ACC112 (cell line): Measurements from ENCODE around the gene LGALS4.
"Not testable (repeated sequence)": the region's sequence is repeated elsewhere in the genome, so short reads cannot be mapped to it uniquely, and the experiment has no call there.

ENCODE experiments used
- H2AFZ ChIP-seq: fragments of 200-600 bp; sonication (generic); one replicate; pipeline ENCODE4 v1.6.0; 2017; ENCODE audit warnings: antibody characterized with exemption, low read length; ENCODE audit not compliant: unreplicated experiment
- H3K27ac ChIP-seq: fragments of 200-600 bp; sonication (generic); 2 replicates; pipeline ENCODE4 v1.5.1; 2014; ENCODE audit warnings: low read depth, mild to moderate bottlenecking, antibody characterized with exemption, low read length, moderate library complexity
- H3K27me3 ChIP-seq: fragments of 200-600 bp; sonication (generic); 2 replicates; pipeline ENCODE4 v1.6.1; 2014; ENCODE audit warnings: mild to moderate bottlenecking, antibody characterized with exemption, low read length, moderate library complexity, mixed read lengths; ENCODE audit not compliant: insufficient read depth
- H3K36me3 ChIP-seq: fragments of 200-600 bp; sonication (generic); 2 replicates; pipeline ENCODE4 v1.6.1; 2016; ENCODE audit warnings: mild to moderate bottlenecking, antibody characterized with exemption, low read length, moderate library complexity, mixed read lengths; ENCODE audit not compliant: insufficient read depth
- H3K4me1 ChIP-seq: fragments of 200-600 bp; sonication (generic); one replicate; pipeline ENCODE4 v1.6.1; 2016; ENCODE audit warnings: low read length, mixed read lengths; ENCODE audit not compliant: insufficient read depth, unreplicated experiment, control insufficient read depth
- H3K4me3 ChIP-seq: fragments of 200-600 bp; sonication (generic); 2 replicates; pipeline ENCODE4 v1.5.1; 2014; ENCODE audit warnings: mild to moderate bottlenecking, low read depth, low read length
- H3K79me2 ChIP-seq: fragments of 200-600 bp; sonication (generic); one replicate; pipeline ENCODE4 v1.6.0; 2016; ENCODE audit warnings: low read length; ENCODE audit not compliant: control insufficient read depth, unreplicated experiment, insufficient read depth

LGALS4 gene, protein sequence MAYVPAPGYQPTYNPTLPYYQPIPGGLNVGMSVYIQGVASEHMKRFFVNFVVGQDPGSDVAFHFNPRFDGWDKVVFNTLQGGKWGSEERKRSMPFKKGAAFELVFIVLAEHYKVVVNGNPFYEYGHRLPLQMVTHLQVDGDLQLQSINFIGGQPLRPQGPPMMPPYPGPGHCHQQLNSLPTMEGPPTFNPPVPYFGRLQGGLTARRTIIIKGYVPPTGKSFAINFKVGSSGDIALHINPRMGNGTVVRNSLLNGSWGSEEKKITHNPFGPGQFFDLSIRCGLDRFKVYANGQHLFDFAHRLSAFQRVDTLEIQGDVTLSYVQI

DNA sequence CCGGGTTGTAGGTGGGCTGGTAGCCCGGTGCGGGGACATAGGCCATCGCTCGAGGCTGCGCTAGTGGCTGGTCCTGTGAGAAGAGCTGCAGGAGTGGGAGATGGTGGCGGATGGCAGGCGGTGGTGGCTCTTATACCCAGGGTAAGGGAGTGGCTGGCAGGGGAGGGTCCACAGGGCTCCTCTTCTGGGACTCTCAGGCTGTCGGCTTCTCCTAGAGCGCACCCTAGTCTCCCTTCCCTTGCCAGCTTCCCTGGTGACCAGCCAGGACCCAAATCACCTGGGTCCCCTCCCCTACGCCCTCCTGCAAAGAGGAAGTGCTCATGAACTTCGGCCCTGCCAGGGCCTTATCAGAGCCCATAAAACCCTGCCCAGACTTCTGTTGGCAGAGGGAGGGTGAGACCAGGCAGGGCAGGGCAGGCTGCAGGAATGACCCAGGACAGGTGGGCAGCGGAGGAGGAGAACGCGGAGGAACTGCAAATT is at the start of gene LGALS4:
Gene LGALS4, minus strand, starts transcription at position 105 of the 480 bp plus-strand sequence. Its CDS starts 59 bp downstream, at position 46.
- Histone ChIP-seq H3K27ac (no peak within 1 kb of the TSS), H2AFZ (no peak within 1 kb of the TSS), H3K36me3 (no peaks in the 10 kb centered on the region), H3K27me3 (no peaks in the 10 kb centered on the region), H3K4me1 (no peaks in the 10 kb centered on the region), H3K4me3 (no peak within 1 kb of the TSS), H3K79me2 (no peaks in the 10 kb centered on the region)

DNA sequence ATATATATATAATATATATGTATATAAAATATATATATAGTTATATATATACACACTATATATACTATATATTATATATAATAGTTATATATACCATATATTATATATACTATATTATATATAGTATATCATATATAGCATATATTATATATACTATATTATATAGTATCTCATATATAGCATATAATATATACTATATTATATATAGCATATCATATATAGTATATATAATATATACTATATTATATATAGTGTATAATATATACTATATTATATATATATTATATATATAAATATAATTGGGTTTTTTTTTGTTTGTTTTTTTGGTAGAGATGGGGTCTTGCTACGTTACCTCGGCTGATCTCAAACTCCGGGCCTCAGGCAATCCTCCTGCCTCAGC is 48.6 kb upstream of the LGALS4 start:
- no peak overlapping the region for H3K27ac ChIP-seq
- H3K36me3 ChIP-seq: no peaks in the 10 kb centered on the region
- no peak overlapping the region for H2AFZ ChIP-seq
- no peaks in the 10 kb centered on the region for H3K27me3 ChIP-seq
- no peaks in the 10 kb centered on the region for H3K79me2 ChIP-seq
- H3K4me1 ChIP-seq: no peaks in the 10 kb centered on the region
- H3K4me3 ChIP-seq: no peak overlapping the region

GRCh38 chr19:38859631-38860204 is 47.0 kb upstream of the LGALS4 start:
- not testable (repeated sequence) for H3K36me3 ChIP-seq, H3K27ac ChIP-seq, H2AFZ ChIP-seq, H3K4me3 ChIP-seq, H3K4me1 ChIP-seq, H3K79me2 ChIP-seq, H3K27me3 ChIP-seq

GRCh38 chr19:38856813-38857212 is 44.1 kb upstream of the LGALS4 start:
- Histone ChIP-seq H3K27ac (no peak overlapping the region), H3K4me1 (no peaks in the 10 kb centered on the region), H3K79me2 (no peaks in the 10 kb centered on the region), H3K27me3 (no peaks in the 10 kb centered on the region), H2AFZ (no peak overlapping the region), H3K4me3 (no peak overlapping the region), H3K36me3 (no peaks in the 10 kb centered on the region)

- not testable (repeated sequence) for H3K27ac ChIP-seq, H3K27me3 ChIP-seq, H3K4me1 ChIP-seq, H3K4me3 ChIP-seq, H2AFZ ChIP-seq, H3K79me2 ChIP-seq, H3K36me3 ChIP-seq
These were observed 43.0 kb upstream of the LGALS4 start for GRCh38 chr19:38855751-38856150.

DNA sequence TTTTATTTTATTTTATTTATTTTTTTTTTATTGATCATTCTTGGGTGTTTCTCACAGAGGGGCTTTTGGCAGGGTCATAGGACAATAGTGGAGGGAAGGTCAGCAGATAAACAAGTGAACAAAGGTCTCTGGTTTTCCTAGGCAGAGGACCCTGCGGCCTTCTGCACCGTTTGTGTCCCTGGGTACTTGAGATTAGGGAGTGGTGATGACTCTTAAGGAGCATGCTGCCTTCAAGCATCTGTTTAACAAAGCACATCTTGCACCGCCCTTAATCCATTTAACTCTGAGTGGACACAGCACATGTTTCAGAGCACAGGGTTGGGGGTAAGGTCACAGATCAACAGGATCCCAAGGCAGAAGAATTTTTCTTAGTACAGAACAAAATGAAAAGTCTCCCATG is 42.2 kb upstream of the LGALS4 start:
- H3K27ac ChIP-seq, H3K27me3 ChIP-seq, H3K4me3 ChIP-seq, H2AFZ ChIP-seq, H3K4me1 ChIP-seq, H3K79me2 ChIP-seq, H3K36me3 ChIP-seq: not testable (repeated sequence)

DNA sequence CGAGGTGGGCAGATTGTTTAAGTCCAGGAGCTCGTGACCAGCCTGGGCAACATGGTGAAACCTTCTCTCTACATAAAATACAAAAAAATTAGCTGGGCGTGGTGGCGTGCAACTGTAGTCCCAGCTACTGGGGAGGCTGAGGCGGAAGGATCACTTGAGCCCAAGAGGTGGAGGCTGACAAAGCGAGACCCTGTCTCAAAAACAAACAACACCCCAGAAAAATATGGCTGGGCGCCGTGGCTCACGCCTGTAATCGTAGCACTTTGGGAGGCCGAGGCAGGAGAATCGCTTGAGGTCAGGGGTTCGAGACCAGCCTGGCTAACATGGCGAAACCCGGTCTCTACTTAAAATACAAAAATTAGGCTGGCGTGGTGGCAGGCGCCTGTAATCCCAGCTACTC is 40.5 kb upstream of the LGALS4 start:
- H3K36me3 ChIP-seq: no peaks in the 10 kb centered on the region
- peaks cover 5% of the 10 kb centered on the region for H3K4me1 ChIP-seq
- H3K79me2 ChIP-seq: peaks cover 8% of the 10 kb centered on the region
- no peaks in the 10 kb centered on the region for H3K27me3 ChIP-seq
- no peak overlapping the region for H2AFZ ChIP-seq
- peak overlapping the region; percentile 89 for H3K4me3 ChIP-seq
- H3K27ac ChIP-seq: 0 out of 2 replicates have a peak overlapping the region, but pooled peaks have one; percentile 91

DNA sequence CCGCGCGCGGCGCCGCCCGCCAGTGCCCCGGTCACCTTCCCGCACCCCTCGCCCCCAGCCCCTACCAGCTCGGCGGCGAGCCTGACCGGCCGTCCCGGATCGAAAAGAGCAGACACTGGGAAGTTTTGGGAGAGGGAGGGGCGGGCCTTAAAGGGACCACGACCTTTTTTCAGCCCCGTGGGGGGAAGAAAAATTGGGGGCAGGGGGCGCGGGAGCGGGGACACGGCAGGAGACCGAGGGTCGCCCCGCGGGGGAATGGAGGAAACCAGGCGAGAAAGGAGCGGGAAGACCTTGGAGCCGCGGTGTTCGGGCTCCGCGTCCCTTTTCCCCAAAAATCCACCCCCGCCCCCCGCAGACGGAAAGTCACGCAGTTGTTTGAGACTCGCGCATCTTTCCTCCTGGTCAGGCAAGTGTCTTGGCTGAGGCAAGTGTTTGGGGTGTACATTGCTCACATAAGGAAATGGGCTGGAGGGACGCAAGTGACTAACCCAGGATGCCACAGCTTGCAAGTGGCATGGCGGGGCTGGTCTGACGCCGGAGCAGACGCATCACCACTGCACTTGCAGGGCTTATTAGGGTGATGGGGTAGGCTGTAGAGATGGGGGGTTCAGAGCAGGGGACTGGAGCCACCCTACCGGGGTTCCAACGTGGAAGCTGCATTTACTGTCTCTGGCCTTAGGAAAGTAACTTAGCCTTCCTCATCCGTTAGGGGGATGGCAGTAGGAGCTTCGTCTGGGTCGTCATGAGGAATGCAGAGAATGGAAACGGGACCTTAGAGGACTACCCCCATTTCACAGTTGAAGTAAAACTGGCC is 39.7 kb upstream of the LGALS4 start:
- H3K36me3 ChIP-seq: peaks cover 4% of the 10 kb centered on the region; the same call in 1 of the 2 replicates
- H3K79me2 ChIP-seq: peaks cover 16% of the 10 kb centered on the region
- H2AFZ ChIP-seq: peak overlapping the region; percentile 13
- H3K27ac ChIP-seq: peak overlapping the region; percentile 91
- peaks cover 9% of the 10 kb centered on the region for H3K4me1 ChIP-seq
- H3K4me3 ChIP-seq: peak overlapping the region; percentile 89
- H3K27me3 ChIP-seq: no peaks in the 10 kb centered on the region

GRCh38 chr19:38851622-38852230 is 39.0 kb upstream of the LGALS4 start:
- Histone ChIP-seq H3K36me3 (peaks cover 10% of the 10 kb centered on the region; the same call in 1 of the 2 replicates), H3K4me1 (peaks cover 14% of the 10 kb centered on the region), H3K79me2 (peaks cover 23% of the 10 kb centered on the region), H3K4me3 (peak overlapping the region; percentile 92), H3K27me3 (no peaks in the 10 kb centered on the region), H2AFZ (no peak overlapping the region), H3K27ac (peak overlapping the region; percentile 91)

DNA sequence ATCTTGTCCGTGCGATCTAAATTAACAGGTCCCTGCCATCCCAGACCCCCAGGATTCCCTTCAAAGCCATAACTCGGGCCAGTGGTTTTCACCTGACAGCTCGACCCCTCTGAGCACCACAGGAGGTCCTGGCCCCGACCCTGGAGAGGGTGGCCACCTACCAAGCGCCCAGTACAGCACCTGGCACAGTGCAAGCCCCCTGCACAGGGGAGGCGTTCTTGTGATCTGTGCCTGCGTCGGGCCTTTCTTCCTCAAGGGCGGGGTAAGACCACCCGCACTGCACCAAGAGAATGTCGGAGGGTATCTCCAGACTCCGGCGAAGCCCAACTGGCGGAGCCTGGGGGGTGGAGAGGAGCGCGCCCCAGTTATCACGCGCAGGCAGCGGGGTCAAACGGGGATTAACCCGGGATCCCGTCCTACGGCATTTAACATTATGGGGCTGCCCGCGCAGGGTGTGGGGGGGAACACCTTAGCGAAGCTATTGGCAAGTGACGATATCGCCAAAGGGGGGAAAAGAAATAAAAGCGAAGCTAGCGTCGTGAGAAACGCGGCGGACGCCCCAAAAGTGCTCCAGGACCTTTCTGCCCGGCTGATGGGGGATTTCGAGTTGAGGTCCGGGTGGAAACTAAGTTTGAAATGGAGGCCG is 38.4 kb upstream of the LGALS4 start:
- peaks cover 14% of the 10 kb centered on the region for H3K4me1 ChIP-seq
- H3K27ac ChIP-seq: peak overlapping the region; percentile 91
- no peaks in the 10 kb centered on the region for H3K27me3 ChIP-seq
- no peak overlapping the region for H2AFZ ChIP-seq
- peaks cover 29% of the 10 kb centered on the region for H3K79me2 ChIP-seq
- H3K36me3 ChIP-seq: peaks cover 12% of the 10 kb centered on the region; the same call in 1 of the 2 replicates
- H3K4me3 ChIP-seq: peak overlapping the region; percentile 92
